Hepatocyte (in vitro differentiated cells): ENCODE measurements around the gene CCNG1. TPM values are rescaled to one million over a fixed set of nuclear protein-coding genes. Genes with fewer than 3 reads are reported as not detected.

Source experiments
- DNase-seq: peaks from one replicate; pipeline ENCODE4 v3.0.0-alpha.2; 2016; ENCODE audit warnings: low spot score
- H2AFZ ChIP-seq: fragments of 200-600 bp; sonication (generic); 2 replicates; pipeline ENCODE4 v1.6.0; 2016; ENCODE audit warnings: antibody characterized with exemption, mild to moderate bottlenecking
- H3K27ac ChIP-seq: fragments of 200-600 bp; sonication (generic); 2 replicates; pipeline ENCODE4 v1.5.1; 2016; ENCODE audit warnings: mild to moderate bottlenecking
- H3K27me3 ChIP-seq: fragments of 200-600 bp; sonication (generic); 2 replicates; pipeline ENCODE4 v1.6.1; 2016
- H3K36me3 ChIP-seq: fragments of 200-600 bp; sonication (generic); replicated peaks from 2 replicates; pipeline ENCODE4 v1.5.1; 2016; ENCODE audit warnings: low read depth; ENCODE audit not compliant: insufficient read depth
- H3K4me1 ChIP-seq: fragments of 200-600 bp; sonication (generic); 2 replicates; pipeline ENCODE4 v1.5.1; 2016; ENCODE audit warnings: mild to moderate bottlenecking, moderate library complexity; ENCODE audit not compliant: insufficient read depth
- H3K4me2 ChIP-seq: fragments of 200-600 bp; sonication (generic); 2 replicates; pipeline ENCODE4 v1.6.0; 2016
- H3K4me3 ChIP-seq: fragments of 200-600 bp; sonication (generic); 2 replicates; pipeline ENCODE4 v1.5.1; 2016; ENCODE audit warnings: mild to moderate bottlenecking
- H3K79me2 ChIP-seq: fragments of 200-600 bp; sonication (generic); 2 replicates; pipeline ENCODE4 v1.6.0; 2017; ENCODE audit warnings: mild to moderate bottlenecking
- H3K9me2 ChIP-seq: fragments of 200-600 bp; sonication (generic); replicated peaks from 2 replicates; pipeline ENCODE4 v1.6.0; 2017; ENCODE audit warnings: mild to moderate bottlenecking; ENCODE audit not compliant: insufficient read depth
- H3K9me3 ChIP-seq: fragments of 200-600 bp; sonication (generic); 2 replicates; pipeline ENCODE4 v1.5.1; 2016; ENCODE audit warnings: low read depth, mild to moderate bottlenecking
- H4K20me1 ChIP-seq: fragments of 200-600 bp; sonication (generic); 2 replicates; pipeline ENCODE4 v1.6.0; 2016; ENCODE audit warnings: mild to moderate bottlenecking; ENCODE audit not compliant: insufficient read depth, poor library complexity, severe bottlenecking
- EZH2 ChIP-seq: fragments of 200-600 bp; sonication (generic); IDR thresholded peaks from 2 replicates; pipeline ENCODE4 v1.6.1; 2016; ENCODE audit warnings: antibody characterized with exemption, mild to moderate bottlenecking, borderline replicate concordance
- EZH2phosphoT487 ChIP-seq: fragments of 200-600 bp; sonication (generic); IDR thresholded peaks from one replicate; pipeline ENCODE4 v1.6.1; 2018; ENCODE audit warnings: antibody characterized with exemption, mild to moderate bottlenecking, low read depth, moderate library complexity; ENCODE audit not compliant: unreplicated experiment, severe bottlenecking
- WGBS: methylation state at CpG from one replicate; pipeline ENCODE4 v1.1.6; 2016; ENCODE audit warnings: low lambda C conversion rate; ENCODE audit errors: missing lambda C conversion rate; 5-methylcytosine and 5-hydroxymethylcytosine counted together
- polyA plus RNA-seq: library from polyadenylated mRNA; unstranded; fragments of >200 nt; fragmentation: Nextera tagmentation; extraction: Ambion mirVana; gene quantifications from 2 replicates; pipeline ENCODE4 v1.2.1, GENCODE V29; 2016
- total RNA-seq: library from RNA; depleted of rRNA; stranded (reverse); fragments of >200 nt; gene quantifications from 2 replicates; pipeline ENCODE4 v1.2.3, GENCODE V29; 2014
- TF ChIP-seq, protein P1 (sequence below): fragments of 200-600 bp; sonication (generic); IDR thresholded peaks from 2 replicates; pipeline ENCODE4 v1.5.1; 2016; ENCODE audit warnings: antibody characterized with exemption, mild to moderate bottlenecking; ENCODE audit not compliant: poor library complexity

Gene CCNG1
- total and polyA plus RNA-seq, 2 experiments from 2014 or later: 158 to 390 TPM

DNA sequence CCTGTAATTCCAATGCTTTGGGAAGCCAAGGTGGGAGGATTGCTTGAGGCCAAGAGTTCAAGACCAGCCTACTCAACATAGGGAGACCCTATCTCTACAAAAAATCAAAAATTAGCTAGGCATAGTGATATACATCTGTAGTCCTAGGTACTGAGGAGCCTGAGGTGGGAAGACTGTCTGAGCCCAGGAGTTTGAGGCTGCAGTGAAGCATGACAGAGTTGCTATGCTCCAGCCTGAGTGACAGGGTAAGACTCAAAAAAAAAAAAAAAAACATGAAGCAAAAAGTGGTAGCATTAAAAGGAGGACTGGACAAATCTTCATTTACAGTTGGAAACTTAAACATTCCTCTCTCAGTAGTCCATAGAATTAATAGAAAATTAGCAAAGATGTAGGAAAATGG, 9.8 kb downstream of the CCNG1 start:
- no peaks in the 10 kb centered on the region for H3K4me1 ChIP-seq
- H3K9me2 ChIP-seq: no peaks in the 10 kb centered on the region
- peaks cover 6% of the 10 kb centered on the region for H3K36me3 ChIP-seq
- no peak overlapping the region for H3K27ac ChIP-seq
- TF ChIP-seq EZH2: no peak
- TF ChIP-seq, protein P1, sequence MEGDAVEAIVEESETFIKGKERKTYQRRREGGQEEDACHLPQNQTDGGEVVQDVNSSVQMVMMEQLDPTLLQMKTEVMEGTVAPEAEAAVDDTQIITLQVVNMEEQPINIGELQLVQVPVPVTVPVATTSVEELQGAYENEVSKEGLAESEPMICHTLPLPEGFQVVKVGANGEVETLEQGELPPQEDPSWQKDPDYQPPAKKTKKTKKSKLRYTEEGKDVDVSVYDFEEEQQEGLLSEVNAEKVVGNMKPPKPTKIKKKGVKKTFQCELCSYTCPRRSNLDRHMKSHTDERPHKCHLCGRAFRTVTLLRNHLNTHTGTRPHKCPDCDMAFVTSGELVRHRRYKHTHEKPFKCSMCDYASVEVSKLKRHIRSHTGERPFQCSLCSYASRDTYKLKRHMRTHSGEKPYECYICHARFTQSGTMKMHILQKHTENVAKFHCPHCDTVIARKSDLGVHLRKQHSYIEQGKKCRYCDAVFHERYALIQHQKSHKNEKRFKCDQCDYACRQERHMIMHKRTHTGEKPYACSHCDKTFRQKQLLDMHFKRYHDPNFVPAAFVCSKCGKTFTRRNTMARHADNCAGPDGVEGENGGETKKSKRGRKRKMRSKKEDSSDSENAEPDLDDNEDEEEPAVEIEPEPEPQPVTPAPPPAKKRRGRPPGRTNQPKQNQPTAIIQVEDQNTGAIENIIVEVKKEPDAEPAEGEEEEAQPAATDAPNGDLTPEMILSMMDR: no peak
- TF ChIP-seq EZH2phosphoT487: no peak
- no peaks in the 10 kb centered on the region for H3K9me3 ChIP-seq
- no peak for DNase-seq
- H3K4me3 ChIP-seq: no peak overlapping the region
- no peaks in the 10 kb centered on the region for H3K27me3 ChIP-seq
- H2AFZ ChIP-seq: no peak overlapping the region
- no peaks in the 10 kb centered on the region for H4K20me1 ChIP-seq
- no peak overlapping the region for H3K4me2 ChIP-seq
- H3K79me2 ChIP-seq: peaks cover 15% of the 10 kb centered on the region

DNA sequence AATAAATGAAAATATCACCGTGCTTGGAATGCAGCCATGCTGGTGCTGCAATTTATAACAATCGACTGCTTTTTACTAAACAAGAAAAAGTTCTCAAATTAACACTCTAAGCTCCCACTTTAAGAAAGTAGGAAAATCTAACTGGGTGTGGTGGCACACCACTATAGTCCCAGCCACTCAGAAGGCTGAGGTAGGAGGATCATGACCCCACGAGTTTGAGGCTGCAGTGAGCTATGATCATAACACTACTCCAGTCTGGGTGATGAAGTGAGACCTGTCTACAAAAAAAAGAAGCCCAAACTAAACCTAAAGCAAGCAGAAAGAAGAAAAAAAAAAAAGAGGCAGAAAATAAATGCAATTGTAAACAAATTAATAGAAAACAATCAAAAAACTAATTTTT, 10.5 kb downstream of the CCNG1 start:
- no peak overlapping the region for H3K4me3 ChIP-seq
- H3K4me1 ChIP-seq: no peaks in the 10 kb centered on the region
- H3K9me3 ChIP-seq: no peaks in the 10 kb centered on the region
- no peaks in the 10 kb centered on the region for H3K27me3 ChIP-seq
- H3K27ac ChIP-seq: no peak overlapping the region
- peaks cover 6% of the 10 kb centered on the region for H3K36me3 ChIP-seq
- no peaks in the 10 kb centered on the region for H4K20me1 ChIP-seq
- TF ChIP-seq, protein P1: no peak
- TF ChIP-seq EZH2 (no peak), EZH2phosphoT487 (no peak)
- WGBS: 99% methylated on average over 3 of the region's 3 CpGs
- no peak overlapping the region for H2AFZ ChIP-seq
- no peaks in the 10 kb centered on the region for H3K9me2 ChIP-seq
- no peak for DNase-seq
- H3K79me2 ChIP-seq: peaks cover 9% of the 10 kb centered on the region
- H3K4me2 ChIP-seq: no peak overlapping the region

GRCh38 chr5:163448491-163448890, 11.1 kb downstream of the CCNG1 start:
- peaks cover 9% of the 10 kb centered on the region for H3K79me2 ChIP-seq
- no peaks in the 10 kb centered on the region for H3K27me3 ChIP-seq
- no peaks in the 10 kb centered on the region for H4K20me1 ChIP-seq
- no peak overlapping the region for H3K4me2 ChIP-seq
- no peak for DNase-seq
- no peaks in the 10 kb centered on the region for H3K9me2 ChIP-seq
- H3K9me3 ChIP-seq: no peaks in the 10 kb centered on the region
- H3K4me3 ChIP-seq: no peak overlapping the region
- H3K4me1 ChIP-seq: no peaks in the 10 kb centered on the region
- no peak overlapping the region for H3K27ac ChIP-seq
- no peak overlapping the region for H2AFZ ChIP-seq
- TF ChIP-seq EZH2 (no peak), EZH2phosphoT487 (no peak)
- TF ChIP-seq, protein P1: no peak
- peaks cover 6% of the 10 kb centered on the region for H3K36me3 ChIP-seq

DNA sequence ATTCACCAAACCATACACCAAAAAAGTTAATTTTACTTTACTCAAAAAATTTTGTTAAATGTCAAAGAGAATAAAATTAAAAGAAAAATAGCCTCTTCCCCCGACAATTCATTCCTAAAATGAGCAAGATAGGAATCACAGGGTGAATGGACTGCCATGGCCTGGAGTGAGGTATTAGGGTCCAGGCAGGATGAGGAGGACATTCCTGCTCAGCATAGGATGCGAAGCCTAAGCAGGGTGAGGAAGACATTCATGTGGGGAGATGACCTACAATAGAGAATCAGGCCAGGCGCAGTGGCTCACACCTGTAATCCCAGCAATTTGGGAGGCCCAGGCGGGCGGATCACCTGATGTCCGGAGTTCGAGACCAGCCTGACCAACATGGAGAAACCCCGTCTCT, 14.1 kb downstream of the CCNG1 start:
- H3K4me3 ChIP-seq: no peak overlapping the region
- WGBS: 94% methylated on average over 8 of the region's 8 CpGs
- no peaks in the 10 kb centered on the region for H3K27me3 ChIP-seq
- no peaks in the 10 kb centered on the region for H3K4me1 ChIP-seq
- TF ChIP-seq EZH2phosphoT487 (no peak), EZH2 (no peak)
- TF ChIP-seq, protein P1: no peak
- H3K27ac ChIP-seq: no peak overlapping the region
- no peaks in the 10 kb centered on the region for H3K36me3 ChIP-seq
- H2AFZ ChIP-seq: no peak overlapping the region
- no peaks in the 10 kb centered on the region for H3K9me2 ChIP-seq
- H3K79me2 ChIP-seq: peaks cover 1% of the 10 kb centered on the region
- DNase-seq: no peak
- H3K4me2 ChIP-seq: no peak overlapping the region
- H3K9me3 ChIP-seq: no peaks in the 10 kb centered on the region
- no peaks in the 10 kb centered on the region for H4K20me1 ChIP-seq
